ENCODE results near the gene HAS3. TPM values are rescaled to one million over a fixed set of nuclear protein-coding genes. Genes with fewer than 3 reads are reported as not detected.

Gene HAS3
- total and polyA plus RNA-seq, 2 donors (not counting 3 experiments of a cell fraction or from before 2014, with no cell fraction given): 1.5 to 1.8 TPM

DNA sequence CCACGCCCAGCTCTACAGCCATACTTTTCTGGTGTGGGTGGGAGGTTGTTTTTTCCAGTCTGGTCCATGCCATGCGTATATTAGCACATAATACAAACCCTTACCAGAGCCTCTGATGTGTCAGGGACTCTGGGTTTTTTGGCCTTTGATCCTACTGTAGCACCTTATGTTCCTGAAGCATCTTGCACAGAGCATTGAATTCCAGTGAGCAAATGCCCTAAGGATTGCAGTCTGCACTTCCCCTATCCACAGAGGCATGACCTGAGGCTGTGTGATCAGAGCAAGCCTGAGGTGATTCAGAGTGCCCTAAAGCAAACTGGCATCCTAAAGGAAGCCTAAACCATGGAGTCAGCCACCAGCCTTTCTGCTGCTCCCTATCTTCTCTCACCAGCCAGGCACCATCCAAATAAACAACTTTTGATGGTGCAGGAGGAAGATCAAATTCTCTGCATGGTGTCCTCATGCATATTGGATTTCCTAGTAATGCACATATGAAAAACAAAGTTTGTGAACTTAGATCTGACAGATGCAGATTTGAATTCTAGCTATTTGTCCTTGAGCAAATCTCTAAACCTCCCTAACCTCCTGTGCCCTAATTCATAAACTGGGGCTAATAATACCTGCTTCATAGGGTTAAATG lies 41.2 kb upstream of the HAS3 start:
- DNase-seq (ENCODE audit: low read depth, low spot score) (no peak), FAIRE-seq (no peak)
- H3K79me2 ChIP-seq (ENCODE audit: control insufficient read depth, insufficient read depth, low read length): no peaks in the 10 kb centered on the region
- ChIA-PET POLR2A (no interaction called here), CTCF (no interaction called here)
- dilution Hi-C loops (cut with MboI; ENCODE audit: extremely low pct_ligation_motif_present, low sequenced_read_pairs) (no loop called here), intact Hi-C loops (cut with micrococcal nuclease) (no loop called here)
- H3K9me1 ChIP-seq (replicated peaks; ENCODE audit: control insufficient read depth, extremely low read depth, insufficient read depth, low read length): no peaks in the 10 kb centered on the region
- TF ChIP-seq, protein P1, sequence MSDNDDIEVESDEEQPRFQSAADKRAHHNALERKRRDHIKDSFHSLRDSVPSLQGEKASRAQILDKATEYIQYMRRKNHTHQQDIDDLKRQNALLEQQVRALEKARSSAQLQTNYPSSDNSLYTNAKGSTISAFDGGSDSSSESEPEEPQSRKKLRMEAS (IDR thresholded peaks at IDR 0.05; ENCODE audit: insufficient read depth, insufficient read length): no peak
- no peak for TF ChIP-seq EZH2 (IDR thresholded peaks at IDR 0.05; ENCODE audit: borderline replicate concordance, low read depth, low read length, severe bottlenecking)
- no peak for TF ChIP-seq CTCF (IDR thresholded peaks at IDR 0.05; ENCODE audit: extremely low read depth in 1 of 2, insufficient read depth in 1 of 2, low read depth in 1 of 2, low read length in 2 of 2)
- no peak for TF ChIP-seq POLR2AphosphoS5 (IDR thresholded peaks at IDR 0.05; ENCODE audit: insufficient read depth, low read depth, low read length)
- no peak for TF ChIP-seq POLR2A (IDR thresholded peaks at IDR 0.05; ENCODE audit: low read depth, low read length)
- no peak for TF ChIP-seq JUN (IDR thresholded peaks at IDR 0.05; ENCODE audit: borderline replicate concordance, insufficient read depth, insufficient read length, low read depth)
- no peak overlapping the region for H3K4me2 ChIP-seq (ENCODE audit: insufficient read depth, low read length)
- no peaks in the 10 kb centered on the region for H4K20me1 ChIP-seq (replicated peaks; ENCODE audit: control insufficient read depth, extremely low read depth, insufficient read depth, low read length)
- H3K27ac ChIP-seq (ENCODE audit: insufficient read depth, low read depth, low read length): no peak overlapping the region
- H3K36me3 ChIP-seq (ENCODE audit: control insufficient read depth in 2 of 2, extremely low read depth in 1 of 2, insufficient read depth in 2 of 2, low read length in 2 of 2): no peaks in the 10 kb centered on the region
- no peak overlapping the region for H2AFZ ChIP-seq (ENCODE audit: low read depth, low read length)
- H3K9me3 ChIP-seq (replicated peaks; ENCODE audit: control insufficient read depth, insufficient read depth, low read length): no peaks in the 10 kb centered on the region
- H3K27me3 ChIP-seq (ENCODE audit: control insufficient read depth in 2 of 2, insufficient read depth in 2 of 2, low read length in 2 of 2): no peaks in the 10 kb centered on the region
- no peaks in the 10 kb centered on the region for H3K4me1 ChIP-seq (ENCODE audit: control insufficient read depth, extremely low read depth, insufficient read depth, low read length)
- BruUV-seq (replicated peaks): no TSS peak
- H3K4me3 ChIP-seq (replicated peaks in 1 of 3; ENCODE audit: insufficient read depth in 1 of 3, low read depth in 1 of 3, low read length in 3 of 3): no peak overlapping the region
- H3K9ac ChIP-seq (replicated peaks; ENCODE audit: extremely low read depth, insufficient read depth, low read length): no peak overlapping the region
